NB4 (cell line): ENCODE data around the gene NXN.

ENCODE experiments used
- DNase-seq: peaks from one replicate; pipeline ENCODE4 v3.0.0; 2010; ENCODE audit warnings: low read depth
- H3K4me3 ChIP-seq: one replicate; pipeline ENCODE4 v1.5.1; 2011; ENCODE audit warnings: mild to moderate bottlenecking, low read depth, low read length, moderate library complexity
- MYC ChIP-seq: IDR thresholded peaks from 2 replicates; pipeline ENCODE4 v1.6.1; 2011; ENCODE audit warnings: low read depth, low read length
- POLR2A ChIP-seq: IDR thresholded peaks from 2 replicates; pipeline ENCODE4 v1.6.1; 2011; ENCODE audit warnings: mild to moderate bottlenecking; ENCODE audit not compliant: insufficient read length; ENCODE audit errors: extremely low read depth
- TF ChIP-seq, protein P1 (sequence below): IDR thresholded peaks from one replicate; pipeline ENCODE4 v1.5.1; 2012; ENCODE audit warnings: low read depth, low read length
- TF ChIP-seq, protein P2 (sequence below): IDR thresholded peaks from 2 replicates; pipeline ENCODE4 v1.6.1; 2011; ENCODE audit warnings: low read depth, low read length

The NXN gene

DNA sequence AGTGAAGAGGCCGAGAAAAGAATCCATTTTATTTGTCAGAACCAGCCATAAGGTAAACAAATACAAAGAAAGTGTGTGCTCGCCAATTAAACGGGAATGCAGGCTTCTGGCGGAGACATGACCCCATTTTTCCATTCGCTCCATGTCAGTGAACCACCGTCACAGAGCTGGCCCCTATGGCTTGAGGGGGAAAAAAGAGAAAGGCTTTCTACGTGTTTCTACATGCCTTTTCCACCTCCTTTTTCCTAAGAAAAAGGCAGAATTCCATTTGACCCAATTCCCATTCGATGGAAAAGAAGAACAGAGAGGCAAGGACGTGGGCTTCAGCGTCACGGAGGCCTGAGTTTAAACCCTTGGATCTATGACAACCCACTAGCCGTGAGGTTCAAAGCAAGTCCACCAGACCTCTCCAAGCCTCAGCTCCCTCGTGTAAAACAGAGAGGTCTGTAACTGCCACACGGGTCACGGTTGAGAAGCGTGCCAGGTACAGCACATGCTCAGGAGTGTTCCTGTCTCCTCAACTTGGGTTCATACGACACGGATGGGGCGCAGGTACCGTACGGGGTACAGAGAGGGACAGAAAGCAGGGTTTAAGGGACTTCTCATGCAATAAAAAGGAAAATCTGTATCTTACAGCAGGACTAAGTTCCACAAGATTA, 91.9 kb downstream of the NXN start:
- DNase-seq = no peak
- TF ChIP-seq POLR2A = no peak
- TF ChIP-seq, protein P1, sequence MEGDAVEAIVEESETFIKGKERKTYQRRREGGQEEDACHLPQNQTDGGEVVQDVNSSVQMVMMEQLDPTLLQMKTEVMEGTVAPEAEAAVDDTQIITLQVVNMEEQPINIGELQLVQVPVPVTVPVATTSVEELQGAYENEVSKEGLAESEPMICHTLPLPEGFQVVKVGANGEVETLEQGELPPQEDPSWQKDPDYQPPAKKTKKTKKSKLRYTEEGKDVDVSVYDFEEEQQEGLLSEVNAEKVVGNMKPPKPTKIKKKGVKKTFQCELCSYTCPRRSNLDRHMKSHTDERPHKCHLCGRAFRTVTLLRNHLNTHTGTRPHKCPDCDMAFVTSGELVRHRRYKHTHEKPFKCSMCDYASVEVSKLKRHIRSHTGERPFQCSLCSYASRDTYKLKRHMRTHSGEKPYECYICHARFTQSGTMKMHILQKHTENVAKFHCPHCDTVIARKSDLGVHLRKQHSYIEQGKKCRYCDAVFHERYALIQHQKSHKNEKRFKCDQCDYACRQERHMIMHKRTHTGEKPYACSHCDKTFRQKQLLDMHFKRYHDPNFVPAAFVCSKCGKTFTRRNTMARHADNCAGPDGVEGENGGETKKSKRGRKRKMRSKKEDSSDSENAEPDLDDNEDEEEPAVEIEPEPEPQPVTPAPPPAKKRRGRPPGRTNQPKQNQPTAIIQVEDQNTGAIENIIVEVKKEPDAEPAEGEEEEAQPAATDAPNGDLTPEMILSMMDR = no peak
- TF ChIP-seq, protein P2, sequence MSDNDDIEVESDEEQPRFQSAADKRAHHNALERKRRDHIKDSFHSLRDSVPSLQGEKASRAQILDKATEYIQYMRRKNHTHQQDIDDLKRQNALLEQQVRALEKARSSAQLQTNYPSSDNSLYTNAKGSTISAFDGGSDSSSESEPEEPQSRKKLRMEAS = no peak
- no peak for TF ChIP-seq MYC
- H3K4me3 ChIP-seq = no peak overlapping the region

DNA sequence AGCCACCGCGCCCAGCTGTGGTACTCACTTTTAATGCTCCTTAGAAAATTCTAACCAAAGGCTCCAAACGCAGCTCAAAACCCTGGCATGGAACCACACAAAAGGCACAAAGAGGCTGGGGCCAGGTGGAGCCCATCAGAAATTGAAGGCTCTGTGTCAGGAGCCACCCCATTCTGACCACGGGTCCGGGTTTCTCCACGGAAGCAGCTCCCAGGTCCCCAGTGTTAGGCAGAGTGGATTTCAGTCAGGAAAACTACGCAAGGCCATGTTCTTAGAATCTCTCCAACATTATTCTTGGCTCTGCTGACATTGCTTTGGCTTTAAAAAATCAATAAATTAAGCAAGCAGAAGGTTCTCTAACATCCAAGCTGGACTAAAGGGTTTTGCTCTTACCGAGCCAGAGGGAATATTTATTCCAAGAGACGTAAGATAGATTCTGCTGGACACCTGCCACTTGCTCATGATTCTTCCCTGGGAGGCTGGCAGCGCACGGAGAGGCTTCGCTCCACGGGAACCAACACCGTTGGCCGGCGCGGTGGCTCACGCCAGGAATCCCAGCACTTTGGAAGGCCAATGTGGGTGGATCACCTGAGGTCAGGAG, 93.5 kb downstream of the NXN start:
- H3K4me3 ChIP-seq = no peak overlapping the region
- no peak for DNase-seq
- TF ChIP-seq, protein P2 = no peak
- no peak for TF ChIP-seq MYC

DNA sequence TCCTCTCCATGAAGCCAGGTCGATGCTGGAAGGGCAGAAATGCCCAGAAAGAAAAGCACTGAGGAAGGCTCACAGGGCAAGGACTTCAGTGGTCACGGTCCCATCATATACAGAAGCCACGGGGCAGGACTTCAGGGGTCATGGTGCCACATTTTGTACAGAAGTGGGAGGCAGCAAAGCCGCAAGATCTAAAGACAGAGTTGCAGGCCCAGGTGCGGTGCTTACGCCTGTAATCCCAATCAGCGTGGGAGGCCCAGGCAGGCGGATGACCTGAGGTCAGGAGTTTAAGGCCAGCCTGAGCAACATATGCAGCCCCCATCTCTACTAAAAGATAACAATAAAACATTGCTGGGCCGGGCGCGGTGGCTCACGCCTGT, 96.0 kb downstream of the NXN start:
- no peak for DNase-seq
- no peak overlapping the region for H3K4me3 ChIP-seq
- TF ChIP-seq, protein P1 = no peak
- TF ChIP-seq MYC = no peak
- TF ChIP-seq, protein P2 = no peak
- no peak for TF ChIP-seq POLR2A

DNA sequence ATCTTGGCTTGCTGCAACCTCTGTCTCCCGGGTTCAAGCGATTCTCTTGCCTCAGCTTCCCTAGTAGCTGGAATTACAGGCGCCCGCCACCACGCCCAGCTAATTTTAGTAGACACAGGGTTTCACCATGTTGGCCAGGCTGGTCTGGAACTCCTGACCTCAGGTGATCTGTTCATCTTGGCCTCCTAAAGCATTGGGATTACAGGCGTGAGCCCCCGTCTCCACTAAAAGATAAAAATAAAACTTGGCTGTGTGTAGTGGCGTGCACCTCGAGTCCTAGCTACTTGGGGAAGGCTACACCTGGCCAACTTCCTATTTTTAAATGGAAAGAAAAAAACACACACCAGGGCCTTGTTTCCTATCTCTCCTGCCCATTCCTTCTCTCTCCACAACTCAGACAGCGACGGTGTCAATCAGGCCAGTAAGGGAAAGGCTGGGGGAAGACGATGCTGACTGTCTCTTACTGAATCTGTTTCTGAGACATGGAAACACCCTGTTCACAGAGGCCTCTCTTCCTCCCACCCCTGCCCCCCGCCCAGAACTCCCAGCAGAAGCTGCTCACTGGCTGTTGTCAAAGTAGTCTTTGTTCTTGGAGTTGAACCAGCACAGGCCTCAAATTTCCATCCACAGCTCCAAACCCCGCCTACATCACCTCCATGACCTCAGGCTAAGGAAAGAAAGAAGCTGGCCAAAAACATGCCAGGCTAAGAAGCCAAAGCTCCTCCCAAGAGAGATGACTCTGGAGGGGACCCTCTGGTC, 96.6 kb downstream of the NXN start:
- DNase-seq = no peak
- TF ChIP-seq, protein P1 = no peak
- no peak overlapping the region for H3K4me3 ChIP-seq

DNA sequence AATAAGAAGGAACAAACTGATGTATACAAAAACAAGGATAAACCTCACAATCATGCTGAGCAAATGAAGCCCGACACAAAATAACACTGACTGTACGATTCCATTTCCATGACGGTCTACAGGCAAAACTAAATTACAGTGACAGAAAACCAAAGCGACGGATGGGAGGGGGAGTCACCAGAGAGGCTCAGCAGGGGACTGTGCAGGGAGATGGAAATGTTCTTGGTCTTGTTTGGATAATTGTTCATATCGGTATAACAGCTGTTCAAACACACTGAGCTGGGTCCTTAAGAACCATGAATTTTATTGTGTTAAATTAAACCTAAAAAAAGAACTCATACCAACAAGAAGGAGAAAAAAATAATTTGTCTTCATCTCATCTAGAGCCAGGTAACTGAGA, 97.8 kb downstream of the NXN start:
- no peak for DNase-seq
- H3K4me3 ChIP-seq = no peak overlapping the region
- TF ChIP-seq, protein P1 = no peak
- TF ChIP-seq MYC = no peak
- TF ChIP-seq, protein P2 = no peak
- no peak for TF ChIP-seq POLR2A

DNA sequence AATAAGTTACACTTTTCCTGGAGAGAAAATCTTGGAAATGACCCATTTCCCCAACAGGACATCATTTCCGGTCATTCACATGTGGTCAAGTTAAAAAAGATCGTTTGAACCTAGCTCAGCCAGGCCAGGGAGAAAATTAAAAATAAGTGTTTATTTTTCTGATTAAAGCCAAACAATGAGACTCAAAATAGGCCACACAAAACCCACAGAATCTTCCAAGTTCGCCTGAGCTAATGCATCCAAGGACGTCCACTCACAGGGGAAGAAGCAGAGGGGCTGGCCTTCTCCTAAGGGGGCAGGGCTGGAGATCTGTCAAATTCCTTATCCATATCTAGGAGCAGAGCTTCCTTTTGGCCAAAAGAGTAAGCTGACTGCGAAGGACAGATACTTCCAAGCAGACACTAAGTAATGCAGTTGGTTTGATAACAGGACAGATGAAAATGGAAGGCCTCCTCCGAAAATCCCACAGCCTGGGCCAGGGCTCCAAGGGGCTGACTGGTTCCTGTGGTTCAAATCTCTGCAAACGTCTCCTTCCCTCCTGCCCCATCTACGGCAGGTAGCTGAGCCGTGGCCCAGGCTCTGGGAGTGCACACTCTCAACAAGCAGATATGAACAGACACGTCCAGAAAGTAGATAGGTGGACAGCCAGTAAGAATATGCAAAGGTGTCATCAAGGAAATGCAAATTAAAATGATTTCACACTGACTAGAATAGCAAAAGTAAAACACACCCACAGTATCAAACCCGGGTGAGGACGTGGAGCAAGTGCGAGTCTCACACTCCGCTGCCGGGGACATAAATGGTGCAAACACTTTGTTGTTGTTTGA, 98.9 kb downstream of the NXN start:
- H3K4me3 ChIP-seq = no peak overlapping the region
- no peak for DNase-seq
- TF ChIP-seq, protein P1 = no peak
- TF ChIP-seq MYC (no peak), POLR2A (no peak)
- TF ChIP-seq, protein P2 = no peak
